Measurements from ENCODE around the gene DES.

- TF ChIP-seq CTCF (IDR thresholded peaks at IDR 0.05; ENCODE audit: low read length) (no peak), EZH2 (optimal IDR thresholded peaks at IDR 0.05; ENCODE audit: low read depth, low read length) (no peak)
Observed at GRCh38 chr2:219378163-219378851, 39.9 kb upstream of the DES start.
